Astrocyte of the cerebellum (primary cell): ENCODE results near the gene RTL9.

ENCODE experiments used
- DNase-seq: peaks from one replicate; pipeline ENCODE4 v3.0.0-alpha.2; 2011; ENCODE audit warnings: low read depth
- H3K4me3 ChIP-seq: 2 replicates; pipeline ENCODE4 v1.5.1; 2011; ENCODE audit warnings: mild to moderate bottlenecking, low read depth, low read length, moderate library complexity
- CTCF ChIP-seq: IDR thresholded peaks from 2 replicates; pipeline ENCODE4 v1.5.1; 2012; ENCODE audit warnings: low read length, low read depth, moderate library complexity, mild to moderate bottlenecking; ENCODE audit errors: missing control alignments
- in situ Hi-C: cut with HindIII; loops from 2 replicates; pipeline ENCODE4 v1.10.0; 2017; ENCODE audit warnings: low sequenced_read_pairs

The RTL9 gene

DNA sequence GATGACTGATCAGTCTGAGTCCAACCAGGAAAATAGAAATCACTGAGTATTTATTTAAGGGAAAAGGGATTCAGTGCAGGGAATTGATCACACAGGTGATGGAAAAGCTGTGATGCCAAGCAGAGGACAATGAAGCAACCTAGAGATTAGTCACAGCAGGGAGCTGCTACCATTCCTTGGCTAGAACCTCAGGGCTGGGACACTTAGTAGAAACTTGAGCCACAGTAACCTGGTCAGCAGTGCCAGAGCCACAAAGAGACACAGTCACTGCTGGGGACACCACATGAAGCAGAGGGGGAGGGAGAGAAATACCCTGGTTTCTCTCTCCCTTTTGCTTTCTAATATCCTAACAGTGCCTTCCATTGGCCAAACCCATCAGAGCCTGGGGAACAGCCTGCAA, 38.7 kb downstream of the RTL9 start:
- no peak for DNase-seq
- in situ Hi-C loops, result no loop called here
- H3K4me3 ChIP-seq, result no peak overlapping the region
- no peak for TF ChIP-seq CTCF

DNA sequence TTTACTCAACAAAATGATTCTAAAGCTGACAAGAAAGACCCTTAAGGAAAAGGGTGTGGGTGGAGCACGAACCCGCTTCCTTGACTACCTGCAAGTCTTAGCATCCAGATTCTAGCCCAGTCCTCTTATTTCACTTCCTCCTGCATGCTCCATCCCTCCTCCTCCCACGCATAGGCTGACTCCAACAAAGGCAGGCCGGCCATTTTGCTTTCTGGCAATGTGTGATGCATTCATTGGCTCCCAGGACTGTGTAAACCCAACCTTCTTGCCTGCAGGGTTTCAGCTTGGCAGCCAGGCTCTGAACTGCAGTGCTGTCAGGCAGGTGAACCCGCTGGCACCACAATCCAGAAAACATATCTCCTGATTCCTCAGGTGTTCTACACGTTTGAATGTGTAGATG, 39.3 kb downstream of the RTL9 start:
- TF ChIP-seq CTCF, result no peak
- in situ Hi-C loops, result no loop called here
- no peak for DNase-seq
- no peak overlapping the region for H3K4me3 ChIP-seq

- DNase-seq, result no peak
- H3K4me3 ChIP-seq, result no peak overlapping the region
- in situ Hi-C loops, result no loop called here
- no peak for TF ChIP-seq CTCF
These were observed 40.8 kb downstream of the RTL9 start for GRCh38 chrX:110399497-110399896.

GRCh38 chrX:110399966-110400365, 41.3 kb downstream of the RTL9 start:
- no peak overlapping the region for H3K4me3 ChIP-seq
- TF ChIP-seq CTCF, result no peak
- in situ Hi-C loops, result loop anchor here (25.0 kb wide), 1 partner anchor 213 kb away; no protein-coding TSS in a partner anchor
- DNase-seq, result no peak

DNA sequence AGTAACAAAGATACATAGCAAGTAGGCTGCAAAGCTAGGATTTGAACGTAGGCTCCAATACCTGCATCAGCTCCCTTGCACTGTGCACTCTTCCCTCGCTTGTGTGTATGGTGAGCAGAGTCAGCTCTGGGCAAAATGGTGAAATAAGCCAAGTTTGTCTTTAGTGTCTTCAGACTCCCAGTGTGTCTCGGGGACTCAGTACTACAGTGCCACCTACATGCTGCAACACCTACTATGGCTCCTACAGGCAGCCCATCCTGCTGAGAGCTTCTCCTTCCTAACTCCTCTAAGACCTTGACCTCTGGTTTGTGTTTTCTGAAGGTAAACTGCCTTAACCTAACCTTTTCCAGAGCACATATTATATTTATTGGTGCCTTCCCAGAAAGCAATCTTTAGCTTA, 42.5 kb downstream of the RTL9 start:
- no peak overlapping the region for H3K4me3 ChIP-seq
- DNase-seq, result no peak
- no peak for TF ChIP-seq CTCF
- in situ Hi-C loops, result loop anchor here (25.0 kb wide), 1 partner anchor 214 kb away; no protein-coding TSS in a partner anchor

DNA sequence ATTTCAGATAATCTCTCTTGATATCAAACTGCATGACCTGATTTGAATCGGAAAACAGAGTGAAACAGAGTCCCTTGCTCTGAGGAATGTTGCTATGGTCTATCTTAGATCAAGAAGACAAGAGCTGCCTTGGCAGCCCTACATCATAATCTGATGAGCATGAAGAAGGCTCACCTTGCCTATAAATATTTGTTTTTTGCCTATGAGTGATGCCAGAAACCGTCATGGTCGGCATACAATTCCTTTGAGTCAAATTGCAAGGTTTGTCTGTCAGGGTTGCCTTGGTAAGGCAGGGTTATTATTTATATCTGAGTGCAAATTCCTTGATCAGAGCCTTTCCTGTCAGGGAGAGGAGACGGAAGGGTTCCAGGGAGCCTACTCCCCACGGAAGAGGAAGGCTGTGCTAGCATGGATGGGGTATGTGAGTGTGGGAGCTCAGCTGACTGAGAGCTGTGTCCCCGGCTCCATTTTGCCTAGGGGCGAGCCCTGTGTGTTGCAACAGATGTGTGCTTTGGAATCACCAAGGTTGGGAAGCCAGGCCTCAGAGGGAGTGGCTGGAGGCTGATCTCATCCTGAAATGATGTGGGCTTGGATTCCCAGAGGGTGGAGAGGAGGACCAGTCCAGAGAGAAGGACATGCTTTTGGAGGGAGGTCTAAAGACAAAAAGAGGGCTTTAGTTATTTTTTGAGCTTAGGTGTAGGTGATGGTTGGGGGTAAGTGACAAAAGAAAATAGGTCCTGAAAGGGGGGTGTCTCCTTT, 43.6 kb downstream of the RTL9 start:
- no peak overlapping the region for H3K4me3 ChIP-seq
- DNase-seq, result no peak
- in situ Hi-C loops, result loop anchor here (25.0 kb wide), 1 partner anchor 215 kb away; no protein-coding TSS in a partner anchor
- TF ChIP-seq CTCF, result no peak
